RWPE2 (cell line): Measurements from ENCODE around the gene HSP90B1.

Experiments
- ATAC-seq: fragments of 200-7000 bp; cut with Tn5 transposase; 3 replicates; pipeline ENCODE4 v1.9.1; 2021; ENCODE audit warnings: low read depth
- DNase-seq: peaks from one replicate; pipeline ENCODE4 v3.0.0-alpha.2; 2020; ENCODE audit warnings: low spot score
- H3K27ac ChIP-seq: fragments of 450-650 bp; 2 replicates; pipeline ENCODE4 v1.5.1; 2017; ENCODE audit warnings: mild to moderate bottlenecking; ENCODE audit not compliant: poor library complexity, severe bottlenecking
- H3K27me3 ChIP-seq: fragments of 250-450 bp; sonication (Bioruptor Pico); 2 replicates; pipeline ENCODE4 v1.5.1; 2021; ENCODE audit warnings: mild to moderate bottlenecking, moderate library complexity; ENCODE audit not compliant: insufficient read depth, poor library complexity, severe bottlenecking
- H3K36me3 ChIP-seq: fragments of 250-450 bp; sonication (Bioruptor Pico); 2 replicates; pipeline ENCODE4 v1.5.1; 2020; ENCODE audit warnings: low read depth, mild to moderate bottlenecking, moderate library complexity
- H3K4me1 ChIP-seq: fragments of 250-450 bp; sonication (Bioruptor Pico); 2 replicates; pipeline ENCODE4 v1.5.1; 2021; ENCODE audit warnings: mild to moderate bottlenecking, moderate library complexity; ENCODE audit not compliant: insufficient read depth, poor library complexity, severe bottlenecking
- H3K4me3 ChIP-seq: fragments of 250-450 bp; sonication (Bioruptor Pico); 2 replicates; pipeline ENCODE4 v1.5.1; 2021; ENCODE audit warnings: mild to moderate bottlenecking, moderate library complexity; ENCODE audit not compliant: severe bottlenecking
- H3K9me3 ChIP-seq: fragments of 250-450 bp; sonication (Bioruptor Pico); 2 replicates; pipeline ENCODE4 v1.5.1; 2021; ENCODE audit warnings: mild to moderate bottlenecking, moderate library complexity; ENCODE audit not compliant: severe bottlenecking
- CTCF ChIP-seq: fragments of 450-650 bp; IDR thresholded peaks from one replicate; pipeline ENCODE4 v1.5.1; 2017; ENCODE audit warnings: mild to moderate bottlenecking, moderate library complexity; ENCODE audit not compliant: poor library complexity, severe bottlenecking

The HSP90B1 gene

GRCh38 chr12:103903993-103904392, 26.2 kb upstream of the HSP90B1 start:
- H3K36me3 ChIP-seq = no peaks in the 10 kb centered on the region
- no peak for TF ChIP-seq CTCF
- H3K4me3 ChIP-seq = no peak overlapping the region
- no peak overlapping the region for H3K27ac ChIP-seq
- H3K9me3 ChIP-seq = no peaks in the 10 kb centered on the region
- no peak for ATAC-seq
- no peak for DNase-seq
- H3K27me3 ChIP-seq = no peaks in the 10 kb centered on the region
- no peaks in the 10 kb centered on the region for H3K4me1 ChIP-seq

GRCh38 chr12:103905730-103906349, 24.4 kb upstream of the HSP90B1 start:
- peak; percentile 40; the same call in 1 of the 3 replicates for ATAC-seq
- no peak for TF ChIP-seq CTCF
- H3K27ac ChIP-seq = no peak overlapping the region
- no peaks in the 10 kb centered on the region for H3K4me1 ChIP-seq
- H3K9me3 ChIP-seq = no peaks in the 10 kb centered on the region
- no peak overlapping the region for H3K4me3 ChIP-seq
- DNase-seq = no peak
- no peaks in the 10 kb centered on the region for H3K36me3 ChIP-seq
- no peaks in the 10 kb centered on the region for H3K27me3 ChIP-seq

- no peak for ATAC-seq
- Histone ChIP-seq H3K36me3 (no peaks in the 10 kb centered on the region), H3K9me3 (no peaks in the 10 kb centered on the region), H3K4me3 (no peak overlapping the region), H3K27me3 (no peaks in the 10 kb centered on the region), H3K27ac (no peak overlapping the region), H3K4me1 (no peaks in the 10 kb centered on the region)
- no peak for DNase-seq
- TF ChIP-seq CTCF = no peak
Measured at GRCh38 chr12:103908246-103908541, 22.0 kb upstream of the HSP90B1 start.

- DNase-seq (no peak), ATAC-seq (0 out of 3 replicates have a peak, but pooled peaks have one; percentile 17)
Measured at GRCh38 chr12:103908877-103909276, 21.3 kb upstream of the HSP90B1 start.

More at GRCh38 chr12:103908877-103909276, 21.3 kb upstream of the HSP90B1 start:
- Histone ChIP-seq H3K4me3 (no peak overlapping the region), H3K4me1 (no peaks in the 10 kb centered on the region), H3K27ac (no peak overlapping the region), H3K27me3 (no peaks in the 10 kb centered on the region), H3K9me3 (no peaks in the 10 kb centered on the region), H3K36me3 (no peaks in the 10 kb centered on the region)
- TF ChIP-seq CTCF = no peak
